H9 (cell line): ENCODE results near the gene SORCS2. TPM values are rescaled to one million over a fixed set of nuclear protein-coding genes. Genes with fewer than 3 reads are reported as not detected.

Experiments used
- DNase-seq: peaks from one replicate; pipeline ENCODE4 v3.0.0-alpha.2; 2017
- H2AFZ ChIP-seq: one replicate; pipeline ENCODE4 v1.6.1; 2013; ENCODE audit warnings: mild to moderate bottlenecking, low read length, control low read depth, moderate library complexity
- H2AK5ac ChIP-seq: 2 replicates; pipeline ENCODE4 v1.6.1; 2013; ENCODE audit warnings: low read length, control low read depth, mixed read lengths; ENCODE audit not compliant: insufficient read length
- H2BK120ac ChIP-seq: one replicate; pipeline ENCODE4 v1.6.1; 2013; ENCODE audit warnings: low read depth, mild to moderate bottlenecking, low read length, control low read depth, inconsistent platforms; ENCODE audit not compliant: poor library complexity, severe bottlenecking
- H2BK12ac ChIP-seq: 2 replicates; pipeline ENCODE4 v1.6.1; 2013; ENCODE audit warnings: low read length, control low read depth, mixed read lengths, low read depth; ENCODE audit not compliant: insufficient read length
- H2BK15ac ChIP-seq: 2 replicates; pipeline ENCODE4 v1.6.1; 2013; ENCODE audit warnings: low read depth, low read length, control low read depth
- H2BK20ac ChIP-seq: one replicate; pipeline ENCODE4 v1.6.1; 2013; ENCODE audit warnings: low read depth, mild to moderate bottlenecking, low read length, control low read depth, inconsistent platforms; ENCODE audit not compliant: poor library complexity, severe bottlenecking
- H2BK5ac ChIP-seq: 2 replicates; pipeline ENCODE4 v1.6.1; 2013; ENCODE audit warnings: low read length, control low read depth, mixed read lengths; ENCODE audit not compliant: insufficient read length
- H3K14ac ChIP-seq: 2 replicates; pipeline ENCODE4 v1.6.1; 2013; ENCODE audit warnings: low read length, control low read depth; ENCODE audit not compliant: insufficient read depth
- H3K18ac ChIP-seq: 2 replicates; pipeline ENCODE4 v1.6.1; 2013; ENCODE audit warnings: low read depth, mild to moderate bottlenecking, mixed read lengths, low read length, control low read depth; ENCODE audit not compliant: insufficient read length
- H3K23ac ChIP-seq: 2 replicates; pipeline ENCODE4 v1.6.1; 2013; ENCODE audit warnings: low read length, control low read depth, mixed read lengths, low read depth; ENCODE audit not compliant: insufficient read length
- H3K23me2 ChIP-seq: 2 replicates; pipeline ENCODE4 v1.6.1; 2013; ENCODE audit warnings: low read depth, mild to moderate bottlenecking, mixed read lengths, low read length, control low read depth; ENCODE audit not compliant: insufficient read length, poor library complexity, severe bottlenecking
- H3K27ac ChIP-seq: 2 replicates; pipeline ENCODE4 v1.5.1; 2013; ENCODE audit warnings: low read length, control low read depth, mixed read lengths, low read depth; ENCODE audit not compliant: insufficient read length
- H3K27me3 ChIP-seq: 2 replicates; pipeline ENCODE4 v1.6.1; 2013; ENCODE audit warnings: low read length, control low read depth, inconsistent platforms; ENCODE audit not compliant: insufficient read depth
- H3K4ac ChIP-seq: 2 replicates; pipeline ENCODE4 v1.6.1; 2013; ENCODE audit warnings: low read depth, mild to moderate bottlenecking, control low read depth, inconsistent platforms, low read length, moderate library complexity
- H3K4me1 ChIP-seq: 2 replicates; pipeline ENCODE4 v1.6.1; 2013; ENCODE audit warnings: low read length, control low read depth, inconsistent platforms; ENCODE audit not compliant: insufficient read depth
- H3K4me2 ChIP-seq: 2 replicates; pipeline ENCODE4 v1.6.1; 2013; ENCODE audit warnings: low read length, control low read depth, mixed read lengths; ENCODE audit not compliant: insufficient read length, insufficient read depth
- H3K56ac ChIP-seq: 2 replicates; pipeline ENCODE4 v1.6.1; 2013; ENCODE audit warnings: low read depth, mild to moderate bottlenecking, mixed read lengths, low read length, control low read depth; ENCODE audit not compliant: insufficient read length
- H3K79me1 ChIP-seq: 2 replicates; pipeline ENCODE4 v1.6.1; 2013; ENCODE audit warnings: low read depth, mild to moderate bottlenecking, moderate library complexity, low read length, control low read depth, inconsistent platforms; ENCODE audit not compliant: insufficient read depth, poor library complexity, severe bottlenecking
- H3K79me2 ChIP-seq: 2 replicates; pipeline ENCODE4 v1.6.1; 2013; ENCODE audit warnings: low read length, control low read depth, inconsistent platforms; ENCODE audit not compliant: insufficient read depth
- H3K9ac ChIP-seq: 2 replicates; pipeline ENCODE4 v1.6.1; 2013; ENCODE audit warnings: low read length, control low read depth, mixed read lengths; ENCODE audit not compliant: insufficient read length; ENCODE audit errors: extremely low read depth
- H3K9me3 ChIP-seq: one replicate; pipeline ENCODE4 v1.6.1; 2013; ENCODE audit warnings: low read depth, low read length, inconsistent platforms; ENCODE audit not compliant: control insufficient read depth
- H3T11ph ChIP-seq: one replicate; pipeline ENCODE4 v1.6.1; 2013; ENCODE audit warnings: mild to moderate bottlenecking, low read length, control low read depth, inconsistent platforms
- H4K20me1 ChIP-seq: one replicate; pipeline ENCODE4 v1.6.1; 2013; ENCODE audit not compliant: control insufficient read depth, insufficient read length, insufficient read depth
- H4K5ac ChIP-seq: 2 replicates; pipeline ENCODE4 v1.6.1; 2013; ENCODE audit warnings: low read depth, mild to moderate bottlenecking, mixed read lengths, low read length, control low read depth; ENCODE audit not compliant: insufficient read length
- H4K8ac ChIP-seq: replicated peaks from 2 replicates; pipeline ENCODE4 v1.6.1; 2013; ENCODE audit warnings: low read length, control low read depth, mixed read lengths, low read depth; ENCODE audit not compliant: insufficient read length
- H4K91ac ChIP-seq: 2 replicates; pipeline ENCODE4 v1.6.1; 2013; ENCODE audit warnings: low read depth, mild to moderate bottlenecking, moderate library complexity, mixed read lengths, low read length, control low read depth; ENCODE audit not compliant: insufficient read length
- H3K27ac Mint-ChIP-seq, 3 experiments: 2 replicates in 2 of 3; 3 replicates in 1 of 3; pipeline ENCODE4 v1.8.0; 2020 to 2021; ENCODE audit warnings: mixed read lengths in 3 of 3, mild to moderate bottlenecking in 1 of 3, moderate library complexity in 1 of 3
- H3K27me3 Mint-ChIP-seq: 2 replicates; pipeline ENCODE4 v1.8.0; 2021; ENCODE audit warnings: low read depth, mild to moderate bottlenecking, moderate library complexity, mixed read lengths
- H3K36me3 Mint-ChIP-seq, 3 experiments: 2 replicates in 2 of 3; 3 replicates in 1 of 3; pipeline ENCODE4 v1.8.0; 2020 to 2021; ENCODE audit warnings: low read depth in 3 of 3, mixed read lengths in 3 of 3; ENCODE audit not compliant: insufficient read depth in 1 of 3
- H3K4me1 Mint-ChIP-seq, 2 experiments: 2 replicates each; pipeline ENCODE4 v1.8.0; 2020; ENCODE audit warnings: mixed read lengths in 2 of 2
- H3K4me3 Mint-ChIP-seq, 2 experiments: 2 replicates in 1 of 2; 3 replicates in 1 of 2; pipeline ENCODE4 v1.8.0; 2020 to 2021; ENCODE audit warnings: mild to moderate bottlenecking in 2 of 2, mixed read lengths in 2 of 2, moderate library complexity in 1 of 2
- H3K9me3 Mint-ChIP-seq, 2 experiments: 2 replicates in 1 of 2; 3 replicates in 1 of 2; pipeline ENCODE4 v1.8.0; 2020; ENCODE audit warnings: mild to moderate bottlenecking in 2 of 2, mixed read lengths in 2 of 2, moderate library complexity in 1 of 2
- CTCF ChIP-seq: fragments of 200-600 bp; sonication (generic); conservative IDR thresholded peaks from 3 replicates; pipeline ENCODE4 v1.8.0; 2021; ENCODE audit warnings: antibody characterized with exemption, mild to moderate bottlenecking
- WGBS: extraction: QIAGEN DNeasy Blood & Tissue Kit; methylation state at CpG from one replicate; pipeline ENCODE4 v1.1.7; 2013; ENCODE audit warnings: missing lambda C conversion rate, low lambda C conversion rate, mixed read lengths; ENCODE audit not compliant: insufficient read length; ENCODE audit errors: extremely low coverage; 5-methylcytosine and 5-hydroxymethylcytosine counted together
- total RNA-seq: library from RNA; stranded (reverse); gene quantifications from 2 replicates; pipeline ENCODE4 v1.2.1, GENCODE V29; 2021

The SORCS2 gene
- total RNA-seq, 1 experiment from 2014 or later = 0.57 TPM

- WGBS = no CpG with 5 or more reads among the region's 13 CpGs
- H3K4me3 Mint-ChIP-seq = no peak overlapping the region
Measured at GRCh38 chr4:7436256-7436655, 243.9 kb downstream of the SORCS2 start.

More at GRCh38 chr4:7436256-7436655, 243.9 kb downstream of the SORCS2 start:
- Histone ChIP-seq H3K79me2 (no peaks in the 10 kb centered on the region), H4K91ac (no peak overlapping the region), H2AFZ (no peak overlapping the region), H4K20me1 (no peaks in the 10 kb centered on the region), H4K5ac (no peak overlapping the region), H3K14ac (no peak overlapping the region), H3K27ac (no peak overlapping the region), H2BK15ac (no peak overlapping the region), H3K4ac (no peak overlapping the region), H3K56ac (no peak overlapping the region), H3K4me2 (no peak overlapping the region), H3K79me1 (no peaks in the 10 kb centered on the region), H3K4me1 (no peaks in the 10 kb centered on the region), H3T11ph (no peak overlapping the region), H3K9ac (no peak overlapping the region), H2BK20ac (no peak overlapping the region), H3K18ac (no peak overlapping the region), H3K23me2 (peaks cover 4% of the 10 kb centered on the region), H2AK5ac (no peak overlapping the region), H4K8ac (no peak overlapping the region), H3K23ac (no peak overlapping the region), H2BK5ac (no peak overlapping the region), H3K9me3 (no peaks in the 10 kb centered on the region), H2BK120ac (no peak overlapping the region), H2BK12ac (no peak overlapping the region), H3K27me3 (no peaks in the 10 kb centered on the region)
- peaks cover 13% of the 10 kb centered on the region for H3K27me3 Mint-ChIP-seq
- H3K9me3 Mint-ChIP-seq = peaks cover 8 to 10% of the 10 kb centered on the region in 2 experiments
- peaks cover 17 to 27% of the 10 kb centered on the region in 2 experiments for H3K4me1 Mint-ChIP-seq
- H3K27ac Mint-ChIP-seq = no peak overlapping the region
- no peak for TF ChIP-seq CTCF
- no peak for DNase-seq
- H3K36me3 Mint-ChIP-seq = peaks cover 1 to 6% (median 4%) of the 10 kb centered on the region in 3 experiments; a peak in 4 of 7 replicates
